GM15510 (cell line): Measurements from ENCODE around the gene ATP11B.

Source experiments
- POLR2A ChIP-seq: IDR thresholded peaks from 3 replicates; pipeline ENCODE4 v1.6.1; 2011; ENCODE audit warnings: borderline replicate concordance; ENCODE audit not compliant: insufficient read length; ENCODE audit errors: extremely low read depth

Gene ATP11B

DNA sequence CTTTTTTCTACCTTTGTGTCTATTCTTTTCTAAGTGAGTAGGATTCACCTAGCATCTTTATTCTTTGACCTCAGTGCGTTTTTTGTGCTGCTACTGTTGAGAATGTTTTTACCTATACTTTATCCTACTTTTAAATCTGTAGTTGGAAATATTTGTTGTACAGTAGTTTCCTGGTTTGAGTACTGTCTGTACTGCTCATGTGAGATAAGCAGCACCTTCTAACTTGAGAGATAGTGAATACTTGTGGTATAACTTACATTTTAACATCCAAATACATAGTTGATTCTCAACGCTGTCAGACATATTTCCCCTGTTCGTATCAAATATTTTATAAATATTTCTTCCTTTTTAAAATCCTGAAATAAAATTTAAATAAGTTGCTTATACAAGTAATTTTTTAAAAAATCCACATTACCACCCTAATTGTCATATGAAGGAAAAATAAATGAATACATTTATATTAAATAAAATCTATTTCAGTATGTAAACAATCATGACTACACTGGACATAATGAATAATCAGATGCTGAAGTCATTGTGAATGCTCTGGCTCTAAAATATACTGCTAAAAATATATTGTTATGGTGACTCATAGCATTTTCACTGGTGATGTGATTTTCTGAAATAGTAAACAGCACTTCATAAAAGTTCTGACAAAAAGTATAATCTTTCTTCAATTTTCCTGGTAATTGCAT is 17.4 kb downstream of the ATP11B start:
- no peak for TF ChIP-seq POLR2A

DNA sequence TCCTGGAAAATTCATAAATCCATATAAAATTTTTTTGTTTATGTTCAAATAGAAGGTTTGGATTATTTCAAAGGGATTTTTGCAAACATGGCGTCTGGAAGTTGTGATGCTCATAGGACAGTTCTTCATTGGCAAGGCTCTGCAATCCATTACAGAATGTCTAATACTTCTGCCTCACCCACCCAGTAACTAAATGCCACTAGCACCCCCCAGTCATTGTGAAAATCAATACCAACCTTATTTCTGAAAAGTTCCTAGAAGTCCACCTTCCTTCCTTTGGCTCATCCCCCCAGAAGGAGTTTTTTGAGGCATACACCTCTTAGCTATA is 17.9 kb downstream of the ATP11B start:
- TF ChIP-seq POLR2A = no peak

DNA sequence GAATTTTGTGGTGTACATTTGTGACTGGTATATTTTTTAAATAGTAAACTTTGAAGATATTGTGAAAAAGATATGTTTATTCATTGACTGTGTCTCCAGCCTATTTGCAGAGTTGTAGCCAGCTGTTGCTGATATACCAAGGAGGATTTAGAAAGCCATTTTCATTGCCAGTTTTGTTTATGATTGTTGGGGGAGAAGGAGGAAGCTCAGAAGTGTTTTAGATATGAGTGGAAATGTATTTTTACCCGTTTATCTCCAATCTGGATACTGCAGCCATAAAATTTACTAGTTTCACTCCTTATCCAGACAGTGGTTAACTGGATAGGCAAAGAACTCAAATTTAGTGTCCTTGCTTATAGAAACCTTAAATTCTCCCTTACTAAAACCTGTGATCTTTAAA is 18.8 kb downstream of the ATP11B start:
- no peak for TF ChIP-seq POLR2A

DNA sequence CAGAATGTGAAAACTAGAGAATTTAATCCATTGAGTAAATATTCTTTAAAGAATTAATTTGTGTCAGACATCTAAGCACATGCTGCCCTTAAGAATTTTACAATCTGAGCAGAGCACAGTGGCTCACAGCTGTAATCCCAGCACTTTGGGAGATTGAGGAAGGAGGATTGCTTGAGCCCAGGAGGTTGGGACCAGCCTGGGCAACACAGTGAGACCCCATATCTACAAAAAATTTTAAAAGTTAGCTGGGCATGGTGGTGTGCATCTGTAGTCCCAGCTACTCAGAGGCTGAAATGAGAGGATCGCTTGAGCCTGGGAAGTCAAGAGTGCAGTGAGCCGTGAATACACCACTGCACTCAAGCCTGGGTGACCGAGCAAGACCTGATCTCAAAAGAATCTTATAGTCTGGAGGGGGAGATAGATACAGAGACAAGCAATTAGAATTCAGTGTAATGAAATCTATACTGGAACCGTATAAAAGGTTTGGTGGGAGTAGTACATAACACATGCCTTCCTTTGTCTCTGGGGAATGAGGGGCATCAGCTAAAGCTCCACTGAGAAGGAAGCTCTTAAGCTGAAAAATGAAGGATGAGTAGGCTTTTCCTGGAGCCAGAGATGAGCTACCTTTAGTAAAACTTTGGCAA is 21.2 kb downstream of the ATP11B start:
- TF ChIP-seq POLR2A = no peak

DNA sequence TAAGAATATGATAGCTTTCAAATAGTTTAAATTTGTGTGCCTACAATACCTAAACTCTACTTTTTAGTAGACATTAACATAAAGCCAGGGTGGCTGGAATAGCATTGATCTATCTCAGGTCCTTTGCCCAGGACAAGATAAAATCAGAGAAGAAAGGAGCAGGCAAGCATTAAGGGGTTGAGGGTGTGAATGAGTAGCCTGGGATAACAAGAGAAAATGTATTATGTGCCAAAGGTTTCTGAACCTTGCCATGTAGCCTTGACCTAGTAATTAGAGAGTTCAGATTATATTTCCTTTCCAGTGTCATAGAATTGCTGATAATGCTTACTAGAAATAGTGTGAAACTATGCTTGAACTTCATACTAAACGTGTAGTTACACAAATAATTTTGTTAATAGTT is 22.9 kb downstream of the ATP11B start:
- TF ChIP-seq POLR2A = no peak

DNA sequence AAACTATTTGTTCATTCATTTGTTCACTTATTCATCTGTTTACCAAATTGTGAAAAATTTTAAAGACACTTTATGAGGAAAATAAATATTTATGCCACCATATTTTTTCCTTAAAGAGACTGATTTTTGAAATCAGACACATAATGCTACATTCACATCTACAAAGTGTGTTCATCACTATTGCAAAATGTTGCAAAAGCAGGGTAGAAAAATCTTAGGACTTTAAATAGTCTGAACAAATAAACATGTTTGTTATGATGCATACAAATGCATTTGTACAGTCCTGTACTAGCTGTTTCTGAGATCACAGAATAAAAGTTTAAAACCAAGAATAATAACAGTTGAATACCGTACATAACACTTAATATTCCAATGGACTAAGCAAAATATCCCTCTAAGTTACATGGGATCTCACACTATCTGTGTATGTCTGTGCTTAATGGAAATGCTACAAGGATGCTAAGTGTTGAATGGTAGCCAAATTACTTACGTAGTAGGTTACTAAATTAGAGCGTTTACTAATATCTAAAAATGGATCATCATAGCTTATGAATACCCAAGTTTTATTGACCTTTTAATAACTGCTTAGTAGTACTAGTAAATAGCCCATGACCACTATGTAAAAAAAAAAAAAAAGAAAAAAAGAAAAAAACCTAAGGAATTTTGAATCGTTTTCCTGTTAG is 25.1 kb downstream of the ATP11B start:
- TF ChIP-seq POLR2A = no peak

DNA sequence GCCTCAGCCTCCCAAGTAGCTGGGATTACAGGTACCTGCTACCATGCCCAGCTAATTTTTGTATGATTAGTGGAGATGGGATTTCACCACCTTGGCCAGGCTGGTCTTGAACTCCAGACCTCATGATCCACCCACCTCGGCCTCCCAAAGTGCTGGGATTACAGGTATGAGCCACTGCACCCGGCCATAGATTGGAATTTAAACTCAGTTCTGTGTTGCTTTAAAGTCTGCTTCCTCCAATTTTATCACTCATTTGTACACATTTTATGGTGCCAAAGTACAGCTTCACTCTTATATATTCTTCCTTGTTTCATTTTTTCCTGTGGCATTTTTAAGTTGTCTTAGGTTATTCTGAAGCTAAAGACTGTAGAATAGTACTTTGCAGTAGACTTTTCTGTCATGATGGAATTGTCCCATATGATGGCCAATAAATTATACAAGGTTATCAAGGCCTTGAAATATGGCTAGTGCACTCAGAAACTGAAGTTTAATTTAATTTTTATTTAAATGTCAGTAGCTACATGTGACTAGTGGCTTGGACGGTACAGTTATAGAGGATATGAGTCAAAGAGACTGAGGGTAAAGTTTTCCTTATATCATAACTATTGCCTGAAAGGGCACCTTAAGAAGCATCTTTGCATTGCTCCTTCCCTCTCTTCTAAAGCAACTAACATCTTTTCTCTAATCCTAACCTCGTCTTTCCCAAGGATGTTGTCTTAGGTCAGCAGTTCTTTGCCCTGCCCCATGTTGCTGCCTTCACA is 28.1 kb downstream of the ATP11B start:
- no peak for TF ChIP-seq POLR2A

DNA sequence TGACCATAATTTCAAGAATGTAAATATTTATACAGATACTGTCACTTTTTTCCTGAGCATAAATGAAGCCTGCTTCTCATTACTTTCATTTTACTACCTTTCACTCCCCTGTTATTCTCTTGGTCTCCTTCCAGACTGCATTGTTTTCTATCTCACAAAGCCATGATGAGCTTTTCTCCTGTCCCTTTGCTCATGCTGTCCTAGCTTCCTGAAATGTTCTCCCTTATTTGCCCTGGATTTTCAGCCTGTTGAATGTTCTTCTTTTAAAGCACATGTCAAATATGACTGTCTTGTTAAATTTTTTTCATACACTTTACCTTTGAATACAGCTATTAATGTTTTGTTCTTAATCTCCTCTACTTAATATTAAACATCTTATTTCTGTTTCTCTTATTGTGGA is 31.7 kb downstream of the ATP11B start:
- TF ChIP-seq POLR2A = no peak

DNA sequence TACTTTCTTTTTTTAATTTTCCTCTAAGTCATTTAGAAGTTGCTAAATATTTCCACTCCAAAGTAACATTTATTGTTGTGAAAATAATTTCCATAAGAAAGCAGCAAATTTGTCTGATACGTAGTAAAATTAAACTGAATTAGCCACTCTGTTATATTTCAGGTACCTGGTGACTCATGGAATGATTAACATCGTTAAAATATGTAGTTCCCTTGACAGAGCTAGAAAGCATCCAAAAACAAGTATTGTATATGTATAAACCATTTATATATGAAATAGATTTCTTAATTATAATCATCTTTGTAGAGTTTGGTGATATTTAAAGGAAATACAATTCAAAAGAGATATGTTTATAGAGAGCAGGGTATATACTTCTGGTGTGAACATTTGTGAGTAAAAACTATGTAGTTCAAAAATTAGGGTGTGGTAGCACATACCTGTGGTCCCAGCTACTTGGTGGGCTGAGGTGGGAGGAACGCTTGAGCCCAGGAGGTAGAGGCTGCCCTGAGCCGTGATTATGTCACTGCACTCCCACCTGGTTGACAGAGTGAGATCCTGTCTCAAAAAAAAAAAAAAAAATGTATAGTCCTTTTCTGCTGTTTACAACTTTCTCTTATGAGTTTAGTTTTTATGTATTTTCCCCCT is 36.6 kb downstream of the ATP11B start:
- TF ChIP-seq POLR2A = no peak

DNA sequence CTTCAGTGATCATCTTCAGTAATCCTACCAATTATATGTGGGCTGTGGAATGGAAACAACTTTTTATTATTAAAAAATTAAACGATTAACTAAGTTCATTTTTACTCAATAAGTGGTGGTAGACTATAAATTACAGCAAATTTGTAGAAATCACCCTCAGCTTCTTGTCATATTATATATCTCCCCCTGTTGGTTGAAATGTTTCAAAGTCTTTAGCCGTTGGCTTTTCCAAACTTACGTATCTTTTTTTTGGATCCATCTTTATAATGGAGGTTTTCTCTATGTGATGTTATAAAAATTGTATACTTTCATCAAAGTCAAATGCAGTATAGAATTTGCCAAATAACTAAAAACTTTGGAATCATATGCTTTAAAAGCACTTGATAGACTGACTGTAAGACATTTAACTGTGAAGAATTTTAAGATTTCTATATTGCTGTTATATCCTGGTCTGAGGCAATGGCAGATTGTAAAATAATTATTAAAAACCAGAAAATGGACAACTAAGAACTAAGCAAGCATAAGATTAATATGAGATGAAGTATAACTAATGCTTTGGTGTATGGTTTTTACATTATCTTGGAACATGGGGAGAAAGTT is 44.7 kb downstream of the ATP11B start:
- TF ChIP-seq POLR2A = no peak

DNA sequence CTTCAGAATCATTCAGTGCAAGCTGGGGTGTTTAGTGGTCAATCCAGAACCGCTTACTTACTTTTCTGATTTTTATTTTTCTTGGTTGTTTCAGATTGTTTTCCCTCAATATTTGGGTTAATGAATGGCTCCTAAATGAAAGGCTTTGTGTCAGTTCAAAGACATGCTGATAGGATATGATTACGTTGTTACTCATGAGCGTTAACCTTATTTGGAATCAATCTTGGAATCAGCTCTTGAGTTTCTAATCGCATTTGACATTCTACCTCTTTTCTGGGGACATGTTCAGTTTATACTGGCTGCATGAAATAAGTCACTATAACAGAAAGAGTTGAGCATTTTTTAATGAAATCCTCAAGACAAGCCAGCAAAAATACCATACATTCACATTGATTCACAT is 50.2 kb downstream of the ATP11B start:
- TF ChIP-seq POLR2A = no peak

DNA sequence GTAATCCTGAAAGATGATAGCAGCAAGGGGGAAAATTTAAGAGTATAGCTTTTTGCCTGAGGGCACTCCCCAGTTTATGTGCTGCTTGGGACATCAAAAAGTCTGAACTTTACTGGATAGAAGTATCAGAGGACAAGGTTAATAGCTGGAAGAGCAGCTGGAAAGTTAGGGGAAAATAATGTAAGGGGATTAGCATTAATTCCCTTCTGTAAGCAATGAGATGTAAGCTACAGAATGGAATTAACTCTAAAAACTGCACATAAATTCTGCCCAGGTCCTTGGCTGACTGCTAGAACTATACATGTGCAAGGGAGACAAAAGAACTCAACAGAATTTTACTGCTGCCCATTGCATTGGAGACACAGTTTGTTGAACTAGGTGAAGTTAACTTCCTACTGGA is 55.6 kb downstream of the ATP11B start:
- no peak for TF ChIP-seq POLR2A

DNA sequence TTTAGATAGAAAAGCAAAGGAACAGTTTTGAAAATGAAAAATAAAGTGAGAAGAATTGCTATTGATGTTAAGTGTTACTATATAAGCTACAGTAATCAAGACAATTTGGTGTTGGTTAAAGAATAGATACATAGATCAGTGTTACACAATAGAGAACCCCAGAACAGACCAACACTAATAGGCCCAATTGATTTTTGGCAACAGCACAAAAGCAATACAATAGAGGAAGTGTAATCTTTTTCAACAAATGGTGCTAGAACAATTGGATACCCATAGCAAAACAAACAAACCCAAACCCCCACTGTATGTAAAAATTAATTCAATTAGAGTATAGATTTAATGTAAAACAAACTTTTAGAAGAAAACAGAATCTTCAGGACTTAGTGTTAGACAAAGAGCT is 61.8 kb downstream of the ATP11B start:
- no peak for TF ChIP-seq POLR2A

DNA sequence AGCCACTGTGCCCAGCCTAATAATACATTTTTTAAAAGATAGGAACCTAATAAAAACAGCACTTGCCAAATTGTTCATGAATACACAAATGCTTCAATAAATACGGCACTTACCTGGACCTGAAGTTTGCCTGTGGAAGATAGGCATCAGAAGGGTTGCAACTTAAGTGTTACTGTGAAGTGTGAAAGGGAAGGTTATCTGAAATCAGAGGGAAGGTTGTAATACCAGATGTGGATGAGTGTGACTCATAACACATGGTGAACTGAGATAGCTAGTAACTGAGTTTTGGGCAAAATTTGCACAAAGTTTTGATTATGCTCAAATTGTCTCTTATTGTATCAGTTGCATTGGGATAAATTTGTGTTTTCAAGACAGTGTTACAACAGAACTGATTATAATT is 68.0 kb downstream of the ATP11B start:
- TF ChIP-seq POLR2A = no peak

DNA sequence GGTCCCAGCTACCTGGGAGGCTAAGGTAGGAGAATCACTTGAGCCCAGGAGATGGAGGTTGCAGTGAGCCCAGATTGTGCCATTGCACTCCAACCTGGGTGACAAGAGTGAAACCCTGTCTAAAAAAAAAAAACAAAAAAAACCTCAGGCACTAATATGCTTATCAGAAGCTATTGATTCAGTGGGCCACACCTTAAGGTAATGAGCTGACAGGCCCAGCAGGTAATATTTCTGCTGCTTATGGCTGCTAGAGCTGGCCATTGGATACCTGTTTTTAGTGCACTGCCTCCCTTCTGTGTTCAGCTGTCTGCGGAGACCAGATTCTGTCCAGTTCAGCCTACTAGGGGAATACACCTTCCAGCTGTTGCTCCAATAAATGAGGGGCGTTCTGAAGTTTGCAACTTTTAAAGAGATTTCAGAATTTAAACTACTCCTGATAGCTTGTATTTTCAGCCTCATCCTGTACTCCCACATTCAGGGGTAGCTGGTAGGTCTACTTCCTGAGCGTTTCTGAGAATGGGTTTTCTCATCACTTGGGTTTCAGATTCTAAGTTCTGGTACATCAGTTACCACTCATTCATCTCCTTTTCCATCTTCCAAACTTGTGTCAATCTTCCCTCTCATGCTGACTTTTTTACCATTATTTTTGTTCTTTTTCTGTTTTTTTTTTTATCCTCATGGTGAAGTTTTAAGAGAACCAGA is 69.0 kb downstream of the ATP11B start:
- no peak for TF ChIP-seq POLR2A

DNA sequence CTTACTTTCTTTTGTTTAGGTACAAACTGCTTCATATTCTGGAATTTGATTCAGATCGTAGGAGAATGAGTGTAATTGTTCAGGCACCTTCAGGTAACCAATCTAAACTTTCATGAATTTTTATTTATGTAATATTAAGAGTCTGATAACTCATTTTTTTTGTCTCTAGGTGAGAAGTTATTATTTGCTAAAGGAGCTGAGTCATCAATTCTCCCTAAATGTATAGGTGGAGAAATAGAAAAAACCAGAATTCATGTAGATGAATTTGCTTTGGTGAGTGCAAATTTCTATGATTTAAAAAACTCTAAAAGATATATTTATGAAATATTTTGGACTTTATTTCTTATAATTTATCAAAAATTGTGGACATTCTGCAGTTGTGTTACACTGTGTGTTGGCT is 75.8 kb downstream of the ATP11B start:
- TF ChIP-seq POLR2A = no peak
